Measurements from ENCODE around the gene CADM1.

DNA sequence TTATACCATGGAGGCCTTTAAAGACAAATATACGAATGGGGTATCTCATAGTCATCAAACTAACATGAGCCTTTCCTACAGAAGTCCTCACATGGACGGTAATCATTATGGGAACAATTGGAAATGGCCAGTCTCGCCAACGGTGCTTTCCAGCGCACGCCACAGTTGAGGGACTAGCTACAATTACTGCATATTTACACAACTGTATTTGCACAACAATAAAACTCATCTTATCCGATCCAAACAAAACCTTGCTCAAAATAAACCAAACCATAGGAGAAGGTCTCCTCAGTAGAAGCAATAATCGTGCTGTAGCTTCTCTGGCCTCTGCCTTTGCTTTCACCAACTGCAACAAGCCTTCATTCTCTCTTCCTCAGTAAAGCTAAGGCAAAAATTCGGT is 5.9 kb downstream of the CADM1 start:
- TF ChIP-seq EZH2 (IDR thresholded peaks at IDR 0.05; ENCODE audit: borderline replicate concordance) (no peak), EZH2phosphoT487 (IDR thresholded peaks at IDR 0.05; ENCODE audit: low read depth, severe bottlenecking, unreplicated experiment) (no peak)
- TF ChIP-seq, protein P1, sequence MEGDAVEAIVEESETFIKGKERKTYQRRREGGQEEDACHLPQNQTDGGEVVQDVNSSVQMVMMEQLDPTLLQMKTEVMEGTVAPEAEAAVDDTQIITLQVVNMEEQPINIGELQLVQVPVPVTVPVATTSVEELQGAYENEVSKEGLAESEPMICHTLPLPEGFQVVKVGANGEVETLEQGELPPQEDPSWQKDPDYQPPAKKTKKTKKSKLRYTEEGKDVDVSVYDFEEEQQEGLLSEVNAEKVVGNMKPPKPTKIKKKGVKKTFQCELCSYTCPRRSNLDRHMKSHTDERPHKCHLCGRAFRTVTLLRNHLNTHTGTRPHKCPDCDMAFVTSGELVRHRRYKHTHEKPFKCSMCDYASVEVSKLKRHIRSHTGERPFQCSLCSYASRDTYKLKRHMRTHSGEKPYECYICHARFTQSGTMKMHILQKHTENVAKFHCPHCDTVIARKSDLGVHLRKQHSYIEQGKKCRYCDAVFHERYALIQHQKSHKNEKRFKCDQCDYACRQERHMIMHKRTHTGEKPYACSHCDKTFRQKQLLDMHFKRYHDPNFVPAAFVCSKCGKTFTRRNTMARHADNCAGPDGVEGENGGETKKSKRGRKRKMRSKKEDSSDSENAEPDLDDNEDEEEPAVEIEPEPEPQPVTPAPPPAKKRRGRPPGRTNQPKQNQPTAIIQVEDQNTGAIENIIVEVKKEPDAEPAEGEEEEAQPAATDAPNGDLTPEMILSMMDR (IDR thresholded peaks at IDR 0.05; ENCODE audit: poor library complexity): no peak
